Tibial nerve (tissue), 4 donors: ENCODE data around the gene M1AP. TPM values are rescaled to one million over a fixed set of nuclear protein-coding genes. Genes with fewer than 3 reads are reported as not detected.

Source experiments
- DNase-seq, 2 donors: peaks; one replicate each; pipeline ENCODE4 v3.0.0-alpha.2; 2019; ENCODE audit warnings: low spot score in 2 of 2
- H3K27ac ChIP-seq, 4 donors: fragments of 200-600 bp; sonication (generic) in 3 of 4; one replicate each; pipeline ENCODE4 v1.5.1; 2017 to 2019; ENCODE audit warnings: mild to moderate bottlenecking in 1 of 4
- H3K27me3 ChIP-seq, 2 donors: fragments of 200-600 bp; sonication (generic) in 1 of 2; one replicate each; pipeline versions ENCODE4 v1.5.1 to v1.6.0; 2017 to 2019
- H3K36me3 ChIP-seq, 3 donors: fragments of 200-600 bp; sonication (generic); one replicate each; pipeline ENCODE4 v1.5.1; 2018 to 2019
- H3K4me1 ChIP-seq, 4 donors: fragments of 200-600 bp; sonication (generic) in 3 of 4; one replicate each; pipeline ENCODE4 v1.5.1; 2017 to 2019
- H3K4me3 ChIP-seq, 4 donors: fragments of 200-600 bp; sonication (generic) in 3 of 4; one replicate each; pipeline ENCODE4 v1.5.1; 2017 to 2019; ENCODE audit warnings: mild to moderate bottlenecking in 1 of 4, moderate library complexity in 1 of 4
- H3K9me3 ChIP-seq, 4 donors: fragments of 200-600 bp; sonication (generic) in 3 of 4; one replicate each; pipeline ENCODE4 v1.5.1; 2017 to 2019
- CTCF ChIP-seq, 5 experiments: fragments of 200-600 bp in 3 of 5; fragments of 450-650 bp in 2 of 5; sonication (generic) in 3 of 5; IDR thresholded peaks; one replicate each; pipeline ENCODE4 v1.5.1; 2016 to 2019; ENCODE audit warnings: antibody characterized with exemption in 5 of 5, mild to moderate bottlenecking in 3 of 5, moderate library complexity in 2 of 5
- EP300 ChIP-seq, 2 donors: sonication (generic); formaldehyde crosslinking; IDR thresholded peaks; one replicate each; pipeline ENCODE4 v1.6.1; 2017; ENCODE audit warnings: antibody characterized with exemption in 2 of 2, mild to moderate bottlenecking in 1 of 2
- POLR2A ChIP-seq, 2 donors: fragments of 450-650 bp; IDR thresholded peaks; one replicate each; pipeline ENCODE4 v1.6.1; 2017; ENCODE audit warnings: antibody characterized with exemption in 2 of 2, mild to moderate bottlenecking in 2 of 2, moderate library complexity in 2 of 2
- WGBS, 2 donors: methylation state at CpG; one replicate each; pipeline ENCODE4 v1.1.5; 2018; 5-methylcytosine and 5-hydroxymethylcytosine counted together
- total RNA-seq, 4 donors: library from RNA; depleted of rRNA; stranded (reverse); fragments of >200 nt; gene quantifications; one replicate each; pipeline ENCODE4 v1.1.0, GENCODE V29; 2016

Gene M1AP
- total RNA-seq, 4 donors from 2014 or later = 0.21 TPM; not detected in 3

GRCh38 chr2:74602586-74603281 lies 45.4 kb downstream of the M1AP start:
- TF ChIP-seq CTCF (IDR thresholded peaks at IDR 0.05) (no peak), EP300 (IDR thresholded peaks at IDR 0.05) (no peak), POLR2A (IDR thresholded peaks at IDR 0.05) (no peak)

GRCh38 chr2:74599676-74600075 lies 48.5 kb downstream of the M1AP start:
- no peak overlapping the region for H3K4me3 ChIP-seq
- H3K27ac ChIP-seq = no peak overlapping the region
- 53 to 64% methylated on average over 3 of the region's 3 CpGs for WGBS, 2 donors
- no peaks in the 10 kb centered on the region for H3K4me1 ChIP-seq
- H3K9me3 ChIP-seq = no peaks in the 10 kb centered on the region
- TF ChIP-seq CTCF (IDR thresholded peaks at IDR 0.05) = no peak
- no peak for TF ChIP-seq EP300 (IDR thresholded peaks at IDR 0.05)
- no peak for TF ChIP-seq POLR2A (IDR thresholded peaks at IDR 0.05)
- H3K27me3 ChIP-seq = peaks cover 0 to 61% of the 10 kb centered on the region in 2 donors
- no peak for DNase-seq
- H3K36me3 ChIP-seq = no peaks in the 10 kb centered on the region

More at GRCh38 chr2:74602586-74603281, 45.4 kb downstream of the M1AP start:
- DNase-seq = no peak
- no peak overlapping the region for H3K27ac ChIP-seq
- peaks cover 0 to 33% of the 10 kb centered on the region in 2 donors for H3K27me3 ChIP-seq
- H3K36me3 ChIP-seq = no peaks in the 10 kb centered on the region
- no peaks in the 10 kb centered on the region for H3K4me1 ChIP-seq
- no peak overlapping the region for H3K4me3 ChIP-seq
- WGBS, 2 donors = 52 to 63% methylated on average over 1 of the region's 1 CpG
- no peaks in the 10 kb centered on the region for H3K9me3 ChIP-seq

- 27 to 45% methylated on average over 1 of the region's 1 CpG for WGBS, 2 donors
- DNase-seq = no peak
- H3K9me3 ChIP-seq = no peaks in the 10 kb centered on the region
- H3K27me3 ChIP-seq = peaks cover 0 to 70% of the 10 kb centered on the region in 2 donors
- no peak overlapping the region for H3K4me3 ChIP-seq
- H3K4me1 ChIP-seq = no peaks in the 10 kb centered on the region
- no peaks in the 10 kb centered on the region for H3K36me3 ChIP-seq
- TF ChIP-seq EP300 (IDR thresholded peaks at IDR 0.05) (no peak), CTCF (IDR thresholded peaks at IDR 0.05) (no peak), POLR2A (IDR thresholded peaks at IDR 0.05) (no peak)
- H3K27ac ChIP-seq = no peak overlapping the region
Measured at GRCh38 chr2:74597410-74597809, 50.7 kb downstream of the M1AP start.

GRCh38 chr2:74596584-74596983 lies 51.5 kb downstream of the M1AP start:
- Histone ChIP-seq H3K27ac (no peak overlapping the region), H3K36me3 (no peaks in the 10 kb centered on the region), H3K4me3 (no peak overlapping the region), H3K4me1 (no peaks in the 10 kb centered on the region), H3K27me3 (peaks cover 2 to 78% of the 10 kb centered on the region in 2 donors), H3K9me3 (no peaks in the 10 kb centered on the region)
- no peak for TF ChIP-seq CTCF (IDR thresholded peaks at IDR 0.05)
- TF ChIP-seq EP300 (IDR thresholded peaks at IDR 0.05) = no peak
- no peak for TF ChIP-seq POLR2A (IDR thresholded peaks at IDR 0.05)
- WGBS, 2 donors = 64 to 80% methylated on average over 1 of the region's 1 CpG
- DNase-seq = no peak

- no peak for DNase-seq
- Histone ChIP-seq H3K36me3 (no peaks in the 10 kb centered on the region), H3K27ac (no peak overlapping the region), H3K9me3 (no peaks in the 10 kb centered on the region), H3K4me1 (no peaks in the 10 kb centered on the region), H3K4me3 (no peak overlapping the region), H3K27me3 (peaks cover 2 to 84% of the 10 kb centered on the region in 2 donors)
- TF ChIP-seq EP300 (IDR thresholded peaks at IDR 0.05) (no peak), CTCF (IDR thresholded peaks at IDR 0.05) (no peak), POLR2A (IDR thresholded peaks at IDR 0.05) (no peak)
- WGBS, 2 donors = 73 to 75% methylated on average over 4 of the region's 4 CpGs
Measured at GRCh38 chr2:74593826-74594772, 54.0 kb downstream of the M1AP start.
